CD4-positive, alpha-beta memory T cell (primary cell): ENCODE data around the gene ATP8B3. TPM values are rescaled to one million over a fixed set of nuclear protein-coding genes. Genes with fewer than 3 reads are reported as not detected.
"Not testable (repeated sequence)": the region's sequence is repeated elsewhere in the genome, so short reads cannot be mapped to it uniquely, and the experiment has no call there.

Source experiments
- CTCF ChIA-PET: fragments of 350-600 bp; sonication (Branson Sonifier 250); formaldehyde crosslinking; loops from one replicate; lab custom pipeline; 2021; ENCODE audit warnings: inconsistent platforms; ENCODE audit not compliant: partially characterized antibody; lab: Charles Lee
- POLR2A ChIA-PET: fragments of 350-600 bp; sonication (Branson Sonifier 250); formaldehyde crosslinking; loops from one replicate; lab custom pipeline; 2021; ENCODE audit not compliant: partially characterized antibody; lab: Charles Lee
- DNase-seq, 5 donors: peaks; one replicate each; pipeline versions ENCODE4 v3.0.0 to v3.0.0-alpha.2; 2020 to 2022; ENCODE audit warnings: mixed read lengths in 1 of 5
- H3K27ac ChIP-seq: one replicate; pipeline ENCODE4 v1.7.0; 2013; ENCODE audit warnings: low read depth, low read length
- H3K27me3 ChIP-seq: 2 replicates; pipeline ENCODE4 v1.7.0; 2013; ENCODE audit warnings: mild to moderate bottlenecking, low read length, moderate library complexity; ENCODE audit not compliant: insufficient read depth
- H3K36me3 ChIP-seq: 2 replicates; pipeline ENCODE4 v1.7.0; 2013; ENCODE audit warnings: mild to moderate bottlenecking, low read length, moderate library complexity; ENCODE audit not compliant: insufficient read depth
- H3K4me1 ChIP-seq: 2 replicates; pipeline ENCODE4 v1.7.0; 2013; ENCODE audit warnings: mild to moderate bottlenecking, low read length, moderate library complexity; ENCODE audit not compliant: insufficient read depth
- H3K4me3 ChIP-seq, 2 donors: one replicate each; pipeline ENCODE4 v1.7.0; 2013; ENCODE audit warnings: low read length in 2 of 2, mild to moderate bottlenecking in 1 of 2
- H3K9me3 ChIP-seq, 2 donors: one replicate each; pipeline ENCODE4 v1.7.0; 2013; ENCODE audit warnings: low read length in 2 of 2, control low read depth in 1 of 2; ENCODE audit not compliant: control insufficient read depth in 1 of 2
- H3K27ac Mint-ChIP-seq, 7 donors: one replicate each; pipeline ENCODE4 v1.8.0; 2020 to 2021; ENCODE audit warnings: mixed read lengths in 7 of 7, mild to moderate bottlenecking in 6 of 7, inconsistent platforms in 3 of 7, moderate library complexity in 3 of 7
- H3K27me3 Mint-ChIP-seq, 2 donors: one replicate each; pipeline ENCODE4 v1.8.0; 2020 to 2021; ENCODE audit warnings: mixed read lengths in 2 of 2
- H3K36me3 Mint-ChIP-seq, 2 donors: one replicate each; pipeline ENCODE4 v1.8.0; 2020 to 2021; ENCODE audit warnings: mixed read lengths in 2 of 2, inconsistent platforms in 1 of 2, mild to moderate bottlenecking in 1 of 2
- H3K4me1 Mint-ChIP-seq, 4 donors: one replicate each; pipeline ENCODE4 v1.8.0; 2020 to 2021; ENCODE audit warnings: mixed read lengths in 4 of 4, mild to moderate bottlenecking in 1 of 4
- H3K4me3 Mint-ChIP-seq, 8 donors: one replicate each; pipeline ENCODE4 v1.8.0; 2020 to 2021; ENCODE audit warnings: mixed read lengths in 8 of 8, mild to moderate bottlenecking in 7 of 8, moderate library complexity in 6 of 8, inconsistent platforms in 3 of 8
- H3K9me3 Mint-ChIP-seq, 8 donors: one replicate each; pipeline ENCODE4 v1.8.0; 2020 to 2021; ENCODE audit warnings: mixed read lengths in 8 of 8, mild to moderate bottlenecking in 5 of 8, inconsistent platforms in 3 of 8, moderate library complexity in 1 of 8
- intact Hi-C: fragments of 100-400 bp; cut with micrococcal nuclease; formaldehyde crosslinking; loops from one replicate; pipeline ENCODE4 v1.15.1; 2023
- polyA plus RNA-seq, 2 donors: library from polyadenylated mRNA; unstranded; fragments of 300-500 nt; fragmentation: Illumina TruSeq; gene quantifications; one replicate each; pipeline ENCODE4 v1.2.3, GENCODE V29; 2021
- total RNA-seq, 2 experiments: library from RNA; stranded (reverse); gene quantifications; one replicate each; pipeline ENCODE4 v1.2.3, GENCODE V29; 2021

ATP8B3 gene
- total and polyA plus RNA-seq, 4 experiments from 2014 or later = 0.73 to 5.5 (median 3.6) TPM

- H3K9me3 Mint-ChIP-seq, H3K27ac ChIP-seq, H3K4me1 ChIP-seq, H3K36me3 ChIP-seq, intact Hi-C loops, H3K9me3 ChIP-seq, H3K27ac Mint-ChIP-seq, H3K36me3 Mint-ChIP-seq, H3K4me3 ChIP-seq, H3K4me3 Mint-ChIP-seq: not testable (repeated sequence)
- CTCF ChIA-PET = interaction anchor here (0.7 kb wide), 1 partner anchor 34 kb away, joined by 3 read pairs; no protein-coding TSS in a partner anchor
- POLR2A ChIA-PET = interaction anchor here (0.7 kb wide), 1 partner anchor 45 kb away, joined by 3 read pairs; no protein-coding TSS in a partner anchor
- peaks cover 45% of the 10 kb centered on the region for H3K27me3 ChIP-seq
- Mint-ChIP-seq H3K4me1 (peaks cover 0 to 11% (median 3%) of the 10 kb centered on the region in 4 donors), H3K27me3 (peaks cover 40 to 45% of the 10 kb centered on the region in 2 donors)
- peak in 1 of 5 donors; percentile 9 for DNase-seq
Observed at GRCh38 chr19:1760786-1761527, 51.1 kb downstream of the ATP8B3 start.

- H3K9me3 ChIP-seq = no peaks in the 10 kb centered on the region
- Mint-ChIP-seq H3K27ac (no peak overlapping the region), H3K9me3 (peaks cover 0 to 5% (median 0%) of the 10 kb centered on the region in 8 donors), H3K36me3 (no peaks in the 10 kb centered on the region), H3K4me1 (peaks cover 0 to 11% (median 5%) of the 10 kb centered on the region in 4 donors), H3K27me3 (peaks cover 38 to 41% of the 10 kb centered on the region in 2 donors), H3K4me3 (no peak overlapping the region)
- intact Hi-C loops = no loop called here
- peaks cover 5% of the 10 kb centered on the region for H3K4me1 ChIP-seq
- no peaks in the 10 kb centered on the region for H3K36me3 ChIP-seq
- CTCF ChIA-PET = interaction anchor here (0.8 kb wide), 1 partner anchor 9 kb away, joined by 3 read pairs; no protein-coding TSS in a partner anchor
- no peak overlapping the region for H3K27ac ChIP-seq
- peaks cover 44% of the 10 kb centered on the region for H3K27me3 ChIP-seq
- peak in 1 of 5 donors; percentile 29 for DNase-seq
- H3K4me3 ChIP-seq = no peak overlapping the region
- POLR2A ChIA-PET = no interaction called here
Observed at GRCh38 chr19:1760020-1760419, 52.1 kb downstream of the ATP8B3 start.

GRCh38 chr19:1758959-1759903 lies 52.8 kb downstream of the ATP8B3 start:
- Mint-ChIP-seq H3K4me3 (no peak overlapping the region), H3K4me1 (peaks cover 0 to 11% (median 5%) of the 10 kb centered on the region in 4 donors), H3K27ac (peak overlapping the region in 1 of 7 donors; percentile 59), H3K36me3 (no peaks in the 10 kb centered on the region), H3K27me3 (peaks cover 35 to 41% of the 10 kb centered on the region in 2 donors), H3K9me3 (peaks cover 0 to 5% (median 0%) of the 10 kb centered on the region in 8 donors)
- Histone ChIP-seq H3K4me1 (peaks cover 5% of the 10 kb centered on the region), H3K36me3 (no peaks in the 10 kb centered on the region), H3K27ac (no peak overlapping the region), H3K4me3 (no peak overlapping the region), H3K27me3 (peaks cover 42% of the 10 kb centered on the region), H3K9me3 (no peaks in the 10 kb centered on the region)
- ChIA-PET POLR2A (no interaction called here), CTCF (interaction anchor here (0.8 kb wide), 1 partner anchor 10 kb away, joined by 3 read pairs; no protein-coding TSS in a partner anchor)
- peak in 1 of 5 donors; percentile 16 for DNase-seq
- intact Hi-C loops = no loop called here

- Mint-ChIP-seq H3K9me3 (peaks cover 0 to 2% (median 0%) of the 10 kb centered on the region in 8 donors), H3K4me1 (peaks cover 0 to 11% (median 4%) of the 10 kb centered on the region in 4 donors), H3K27me3 (peaks cover 27 to 31% of the 10 kb centered on the region in 2 donors), H3K4me3 (no peak overlapping the region), H3K27ac (no peak overlapping the region), H3K36me3 (no peaks in the 10 kb centered on the region)
- Histone ChIP-seq H3K27ac (no peak overlapping the region), H3K4me3 (no peak overlapping the region), H3K36me3 (no peaks in the 10 kb centered on the region), H3K9me3 (no peaks in the 10 kb centered on the region), H3K27me3 (peaks cover 37% of the 10 kb centered on the region), H3K4me1 (peaks cover 5% of the 10 kb centered on the region)
- intact Hi-C loops = no loop called here
- no peak for DNase-seq
- ChIA-PET CTCF (no interaction called here), POLR2A (no interaction called here)
Observed at GRCh38 chr19:1758231-1758577, 53.9 kb downstream of the ATP8B3 start.

- H3K4me1 ChIP-seq = peaks cover 5% of the 10 kb centered on the region
- CTCF ChIA-PET = no interaction called here
- H3K36me3 ChIP-seq = no peaks in the 10 kb centered on the region
- H3K27ac Mint-ChIP-seq = no peak overlapping the region
- H3K9me3 Mint-ChIP-seq = peaks cover 0 to 2% (median 0%) of the 10 kb centered on the region in 8 donors
- no peak overlapping the region for H3K27ac ChIP-seq
- no peaks in the 10 kb centered on the region for H3K36me3 Mint-ChIP-seq
- peaks cover 39% of the 10 kb centered on the region for H3K27me3 ChIP-seq
- POLR2A ChIA-PET = no interaction called here
- intact Hi-C loops = no loop called here
- H3K4me1 Mint-ChIP-seq = peaks cover 0 to 11% (median 4%) of the 10 kb centered on the region in 4 donors
- peaks cover 24 to 29% of the 10 kb centered on the region in 2 donors for H3K27me3 Mint-ChIP-seq
- peak in 1 of 5 donors; percentile 4 for DNase-seq
- no peak overlapping the region for H3K4me3 Mint-ChIP-seq
- H3K4me3 ChIP-seq = no peak overlapping the region
- no peaks in the 10 kb centered on the region for H3K9me3 ChIP-seq
Observed at GRCh38 chr19:1757468-1758230, 54.4 kb downstream of the ATP8B3 start.

GRCh38 chr19:1756705-1757465 lies 55.2 kb downstream of the ATP8B3 start:
- peak in 1 of 5 donors; percentile 27 for DNase-seq
- H3K27ac Mint-ChIP-seq = peak overlapping the region in 2 of 7 donors; percentile 35 to 71
- peaks cover 0 to 2% (median 0%) of the 10 kb centered on the region in 8 donors for H3K9me3 Mint-ChIP-seq
- Histone ChIP-seq H3K27ac (no peak overlapping the region), H3K9me3 (no peaks in the 10 kb centered on the region), H3K4me1 (peaks cover 5% of the 10 kb centered on the region), H3K36me3 (no peaks in the 10 kb centered on the region), H3K27me3 (peaks cover 47% of the 10 kb centered on the region), H3K4me3 (no peak overlapping the region)
- peak overlapping the region in 3 of 8 donors; percentile 12 to 67 (median 30) for H3K4me3 Mint-ChIP-seq
- H3K4me1 Mint-ChIP-seq = peaks cover 0 to 11% (median 4%) of the 10 kb centered on the region in 4 donors
- peaks cover 26 to 31% of the 10 kb centered on the region in 2 donors for H3K27me3 Mint-ChIP-seq
- CTCF ChIA-PET = no interaction called here
- H3K36me3 Mint-ChIP-seq = no peaks in the 10 kb centered on the region
- POLR2A ChIA-PET = no interaction called here
- intact Hi-C loops = no loop called here
